HK-2 (cell line): ENCODE measurements around the gene KLLN.
"Not testable (repeated sequence)": the region's sequence is repeated elsewhere in the genome, so short reads cannot be mapped to it uniquely, and the experiment has no call there.

ENCODE experiments used
- DNase-seq: peaks from one replicate; pipeline ENCODE4 v3.0.0-alpha.2; 2018; ENCODE audit not compliant: unreplicated experiment

The KLLN gene, protein sequence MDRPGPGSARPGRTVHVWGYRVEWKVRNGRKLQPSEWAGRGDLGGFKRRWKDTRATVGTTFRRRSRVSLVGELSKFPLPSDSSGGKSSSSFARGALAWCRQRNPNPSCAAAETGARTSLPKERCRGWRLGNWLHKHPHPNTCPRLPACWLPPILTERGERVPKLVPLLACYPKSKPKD

DNA sequence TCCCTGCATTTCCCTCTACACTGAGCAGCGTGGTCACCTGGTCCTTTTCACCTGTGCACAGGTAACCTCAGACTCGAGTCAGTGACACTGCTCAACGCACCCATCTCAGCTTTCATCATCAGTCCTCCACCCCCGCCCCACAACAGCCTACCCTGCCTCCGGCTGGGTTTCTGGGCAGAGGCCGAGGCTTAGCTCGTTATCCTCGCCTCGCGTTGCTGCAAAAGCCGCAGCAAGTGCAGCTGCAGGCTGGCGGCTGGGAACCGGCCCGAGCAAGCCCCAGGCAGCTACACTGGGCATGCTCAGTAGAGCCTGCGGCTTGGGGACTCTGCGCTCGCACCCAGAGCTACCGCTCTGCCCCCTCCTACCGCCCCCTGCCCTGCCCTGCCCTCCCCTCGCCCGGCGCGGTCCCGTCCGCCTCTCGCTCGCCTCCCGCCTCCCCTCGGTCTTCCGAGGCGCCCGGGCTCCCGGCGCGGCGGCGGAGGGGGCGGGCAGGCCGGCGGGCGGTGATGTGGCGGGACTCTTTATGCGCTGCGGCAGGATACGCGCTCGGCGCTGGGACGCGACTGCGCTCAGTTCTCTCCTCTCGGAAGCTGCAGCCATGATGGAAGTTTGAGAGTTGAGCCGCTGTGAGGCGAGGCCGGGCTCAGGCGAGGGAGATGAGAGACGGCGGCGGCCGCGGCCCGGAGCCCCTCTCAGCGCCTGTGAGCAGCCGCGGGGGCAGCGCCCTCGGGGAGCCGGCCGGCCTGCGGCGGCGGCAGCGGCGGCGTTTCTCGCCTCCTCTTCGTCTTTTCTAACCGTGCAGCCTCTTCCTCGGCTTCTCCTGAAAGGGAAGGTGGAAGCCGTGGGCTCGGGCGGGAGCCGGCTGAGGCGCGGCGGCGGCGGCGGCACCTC lies at the start of gene KLLN, which contains the start of gene PTEN:
Gene KLLN, minus strand, starts transcription at position 481 of the 891 bp plus-strand sequence. CDS start 1,046 bp downstream, outside the sequence.
Gene PTEN, plus strand, starts transcription at position 573 of the 891 bp plus-strand sequence. CDS start 845 bp downstream, outside the sequence.
- peak; percentile 94 for DNase-seq

- DNase-seq, result not testable (repeated sequence)
These were observed 40.1 kb upstream of the KLLN start for GRCh38 chr10:87903396-87903795.

GRCh38 chr10:87897957-87898356 lies 34.6 kb upstream of the KLLN start:
- not testable (repeated sequence) for DNase-seq

GRCh38 chr10:87896216-87896615 lies 32.9 kb upstream of the KLLN start:
- DNase-seq, result no peak

DNA sequence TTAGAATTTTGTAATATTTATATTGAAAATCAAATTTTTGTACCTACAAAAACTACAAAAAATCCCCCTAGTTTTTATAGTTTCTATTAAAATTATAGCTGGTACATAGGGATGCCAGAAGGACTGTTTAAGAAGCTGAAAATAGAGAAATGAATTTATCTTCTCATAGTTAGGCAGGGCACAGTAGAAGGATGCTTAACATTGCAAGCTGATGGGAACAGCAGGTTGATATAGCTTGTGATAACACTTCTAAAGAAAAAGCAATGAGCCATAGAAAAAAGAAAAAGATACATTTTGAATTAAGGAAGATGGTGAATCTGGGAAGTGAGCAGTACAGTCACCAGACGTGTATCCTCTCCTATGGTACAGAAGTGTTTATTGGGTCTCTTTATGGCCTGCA lies 32.1 kb upstream of the KLLN start:
- no peak for DNase-seq

DNA sequence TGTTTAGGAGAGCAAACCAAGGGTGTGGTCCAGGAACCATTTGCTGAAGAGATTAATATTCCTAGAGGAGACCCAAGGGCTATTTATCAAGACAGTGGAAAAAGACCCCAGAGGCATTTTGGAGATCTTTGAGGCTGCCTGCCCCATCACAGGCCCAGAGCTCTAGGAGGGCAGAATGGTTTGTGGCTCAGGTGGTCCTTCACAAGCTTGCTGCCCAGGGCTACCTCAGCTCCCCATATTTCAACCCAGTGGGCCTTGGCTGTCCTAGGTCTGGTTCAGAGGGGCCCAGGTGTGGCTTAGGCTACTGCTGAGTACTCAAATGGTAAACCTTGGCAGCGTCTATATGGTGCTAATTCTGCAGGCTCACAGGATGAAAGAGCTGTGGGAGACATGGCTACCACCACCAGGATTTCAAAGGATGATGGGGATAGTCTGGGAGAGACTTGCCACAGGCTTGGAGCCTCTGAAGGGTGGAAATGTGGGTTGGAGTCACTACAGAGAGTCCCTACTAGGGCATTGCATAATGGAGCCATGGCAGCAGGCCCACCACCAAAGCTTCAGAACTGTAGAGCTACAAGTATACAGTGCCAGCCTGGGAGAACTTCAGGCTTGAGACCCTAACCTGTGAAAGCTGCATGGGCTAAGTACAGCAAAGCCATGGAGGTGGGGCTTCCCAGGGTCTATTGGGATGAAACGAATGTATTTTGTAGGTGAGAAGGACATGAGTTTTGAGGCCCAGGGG lies 24.4 kb upstream of the KLLN start:
- DNase-seq, result no peak

- DNase-seq, result no peak
These were observed 23.8 kb upstream of the KLLN start for GRCh38 chr10:87887146-87887545.

DNA sequence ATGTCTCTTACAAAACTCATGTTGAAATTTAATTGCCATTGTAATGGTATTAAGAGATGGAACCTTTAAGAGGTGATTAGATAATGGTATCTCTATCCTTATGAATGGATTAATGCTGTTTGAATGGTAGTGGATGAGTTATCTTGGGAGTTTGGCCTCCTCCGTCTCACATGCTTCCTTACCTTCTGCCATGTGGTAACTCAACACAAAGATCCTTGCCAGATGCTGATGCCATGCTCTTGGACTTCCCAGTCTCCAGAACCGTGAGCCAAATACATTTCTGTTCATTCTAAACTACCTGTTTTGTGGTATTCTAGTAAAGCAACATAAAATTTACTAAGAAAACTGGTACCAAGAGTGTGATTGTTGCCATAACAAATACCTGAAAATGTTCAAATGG lies 23.3 kb upstream of the KLLN start:
- DNase-seq, result no peak

DNA sequence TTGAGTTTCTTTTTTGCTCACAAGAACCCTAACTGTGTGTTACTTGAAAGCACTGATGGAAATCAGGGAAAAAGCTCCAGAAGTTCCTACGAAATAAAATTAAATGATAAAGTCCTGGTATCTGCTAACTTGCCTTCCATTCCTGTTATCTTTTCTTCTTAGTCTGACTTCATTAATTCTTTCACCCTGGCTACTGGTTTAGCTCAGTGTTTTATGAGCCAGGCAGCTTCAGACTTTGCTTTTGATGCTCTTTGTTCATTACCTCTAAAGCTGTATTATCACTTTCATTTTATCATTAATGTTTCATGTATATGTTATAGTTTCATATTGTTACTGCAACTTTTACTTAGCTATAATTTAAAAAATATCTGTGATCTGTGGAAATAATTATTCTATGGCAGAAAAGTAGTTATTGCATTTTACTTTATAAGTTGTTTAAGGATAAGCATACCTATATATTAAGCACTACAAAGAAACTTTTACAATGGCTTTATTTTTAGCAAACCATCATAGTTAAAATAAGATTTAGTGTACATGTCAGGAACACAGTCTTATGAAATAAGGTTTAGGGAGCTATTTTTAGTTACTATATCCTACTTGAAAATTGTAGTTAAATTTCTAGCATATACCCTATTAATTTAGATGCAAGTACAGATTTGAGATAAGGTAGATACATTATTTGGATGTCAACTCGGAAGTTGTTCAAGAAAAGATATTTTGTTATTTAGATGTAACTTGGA lies 19.4 kb upstream of the KLLN start:
- no peak for DNase-seq

- DNase-seq, result not testable (repeated sequence)
These were observed 18.2 kb upstream of the KLLN start for GRCh38 chr10:87881373-87882059.

DNA sequence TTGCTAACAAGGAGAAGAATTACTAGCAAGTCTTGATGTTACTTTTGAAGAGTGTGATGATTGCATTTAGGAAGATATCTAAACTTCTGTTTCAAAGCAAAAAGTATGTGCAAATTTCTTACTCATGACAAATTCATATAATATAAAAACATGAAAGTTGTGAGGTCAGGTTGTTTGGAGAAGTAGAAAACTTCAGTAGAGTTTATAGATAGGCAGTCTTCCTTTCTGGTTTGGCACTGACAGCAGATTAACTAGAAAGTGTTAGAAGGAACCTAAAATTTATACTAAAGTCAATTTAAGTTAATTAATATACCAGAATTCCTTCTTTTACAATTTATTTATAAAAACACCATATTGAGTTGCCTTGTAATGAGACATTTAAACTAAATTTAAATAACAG lies 17.0 kb upstream of the KLLN start:
- DNase-seq, result no peak

DNA sequence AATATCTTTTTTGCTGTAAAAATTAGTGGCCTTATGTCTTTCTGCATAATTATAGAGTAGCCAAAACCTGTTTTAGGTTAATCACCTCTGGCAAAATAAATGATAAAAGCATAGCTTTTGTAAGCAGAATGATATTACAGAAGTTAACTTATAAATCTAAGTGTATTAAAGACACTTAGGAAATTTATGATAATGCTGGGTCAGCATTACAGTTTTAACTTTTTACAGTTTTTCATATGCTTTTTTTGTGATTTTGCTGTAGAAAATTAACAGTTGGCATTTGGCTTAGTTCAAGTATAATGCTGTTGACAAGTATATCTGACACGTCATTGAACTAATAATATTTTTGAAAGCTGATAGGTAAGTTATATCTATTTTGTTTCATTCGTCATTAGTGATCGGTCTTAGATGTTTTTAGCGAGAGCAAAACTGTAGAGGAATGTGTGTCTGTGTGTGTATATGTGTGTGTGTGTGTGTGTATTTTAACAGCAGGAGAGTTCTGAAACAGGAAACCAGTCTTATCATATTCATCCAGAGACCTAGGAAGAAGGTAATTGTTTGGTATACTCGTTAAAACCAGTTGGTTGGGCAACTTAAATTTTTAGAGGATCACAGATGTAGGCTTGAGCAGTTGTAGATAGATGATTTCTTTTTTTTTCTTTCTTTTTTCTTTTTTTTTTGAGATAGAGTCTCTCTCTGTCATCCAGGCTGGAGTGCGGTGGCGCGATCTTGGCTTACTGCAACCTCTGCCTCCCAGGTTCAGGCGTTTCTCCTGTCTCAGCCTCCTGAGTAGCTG lies 15.5 kb upstream of the KLLN start:
- DNase-seq, result no peak

GRCh38 chr10:87875929-87876571 lies 12.7 kb upstream of the KLLN start:
- DNase-seq, result no peak

- no peak for DNase-seq
These were observed 10.3 kb upstream of the KLLN start for GRCh38 chr10:87873656-87874055.

DNA sequence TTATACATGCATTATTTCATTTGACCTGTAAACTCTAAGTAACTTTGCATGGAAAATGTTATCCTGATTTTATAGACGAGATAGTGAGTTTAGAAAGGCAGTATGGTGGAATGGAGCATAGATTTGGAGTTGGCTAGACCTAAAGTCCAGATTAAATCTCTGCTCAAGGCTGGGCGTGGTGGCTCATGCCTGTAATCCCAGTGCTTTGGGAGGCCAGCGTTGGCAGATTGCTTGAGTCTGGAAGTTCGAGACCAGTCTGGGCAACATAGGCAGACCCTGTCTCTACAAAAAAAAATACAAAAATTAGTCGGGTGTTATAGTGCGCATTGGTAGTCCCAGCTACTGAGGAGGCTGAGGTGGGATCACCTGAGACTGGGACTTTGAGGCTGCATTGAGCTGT lies 9.5 kb upstream of the KLLN start:
- no peak for DNase-seq

DNA sequence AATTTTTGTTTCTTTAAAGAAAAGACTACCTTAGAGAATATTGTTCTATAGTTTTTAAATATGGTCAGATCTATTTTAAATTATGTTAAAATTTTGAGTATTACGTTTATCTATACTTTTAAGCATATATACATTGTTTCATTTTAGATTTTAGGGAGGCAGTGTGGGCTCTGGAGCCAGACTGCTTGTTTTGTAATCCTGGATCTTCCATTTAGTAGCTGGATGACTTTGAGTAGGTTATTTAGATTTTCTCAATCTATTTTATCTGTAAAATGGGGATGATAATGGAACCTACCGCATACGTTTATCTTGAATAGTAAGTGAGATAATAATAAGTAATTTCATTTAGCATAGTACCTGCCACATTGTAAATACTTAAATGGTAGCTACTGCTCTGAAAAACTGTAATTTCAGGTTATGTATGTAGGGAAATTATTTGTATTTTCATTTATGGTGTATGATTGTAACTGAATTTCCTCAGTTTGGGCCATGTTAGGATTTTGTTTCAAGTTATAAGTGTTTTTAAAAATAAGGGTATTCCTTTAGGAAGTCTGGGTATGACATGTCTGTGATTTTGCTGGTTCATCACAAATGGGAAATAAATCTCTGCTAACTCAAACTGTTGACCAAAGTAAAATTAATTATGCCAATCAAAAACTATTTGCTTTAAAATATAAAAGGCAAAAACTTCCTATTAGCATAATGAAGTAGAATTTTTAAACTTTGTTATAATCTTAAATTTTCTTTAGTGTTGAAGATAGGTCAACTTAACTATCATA lies 6.6 kb upstream of the KLLN start:
- no peak for DNase-seq

- not testable (repeated sequence) for DNase-seq
These were observed 5.8 kb upstream of the KLLN start for GRCh38 chr10:87869139-87869538.

- no peak for DNase-seq
These were observed 4.9 kb upstream of the KLLN start for GRCh38 chr10:87868277-87868676.

DNA sequence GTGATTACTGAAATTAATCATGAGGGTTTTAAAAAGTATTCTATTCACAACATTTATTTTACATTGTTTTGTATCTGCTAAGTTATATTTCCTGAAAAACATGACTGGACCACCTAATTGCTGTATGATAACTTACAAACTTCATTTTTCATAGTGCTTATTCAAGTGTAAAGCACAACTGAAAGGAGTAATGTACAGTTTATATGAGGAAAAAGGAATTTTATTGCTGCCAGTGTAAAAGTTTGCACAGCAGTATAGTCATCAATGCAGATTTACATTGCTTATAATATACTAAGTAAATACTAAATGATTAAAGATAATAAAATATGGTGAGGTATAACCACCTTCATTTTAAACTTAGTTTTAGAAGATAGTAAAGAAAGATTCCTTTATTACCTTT lies 4.1 kb upstream of the KLLN start:
- no peak for DNase-seq
